ENCODE results near the gene CHTOP.

GRCh38 chr1:153602749-153603148 lies 31.1 kb upstream of the CHTOP start:
- no peak for TF ChIP-seq CTCF (conservative IDR thresholded peaks at IDR 0.05; ENCODE audit: low read depth in 2 of 2)
- no peak for TF ChIP-seq CREB1 (CRISPR knock-in tag; IDR thresholded peaks at IDR 0.05; ENCODE audit: low read depth)
- TF ChIP-seq POLR2AphosphoS5 (IDR thresholded peaks at IDR 0.05; ENCODE audit: low read depth), result no peak
- no peak for TF ChIP-seq ZNF331 (CRISPR knock-in tag; IDR thresholded peaks at IDR 0.05; ENCODE audit: low read depth)
- TF ChIP-seq EZH2 (IDR thresholded peaks at IDR 0.05; ENCODE audit: low read depth, unreplicated experiment), result no peak
- no peak for TF ChIP-seq NANOG (IDR thresholded peaks at IDR 0.05; ENCODE audit: borderline replicate concordance)
- no peak for TF ChIP-seq REST (IDR thresholded peaks at IDR 0.05; ENCODE audit: unreplicated experiment)
- no peak for TF ChIP-seq JUNB (IDR thresholded peaks at IDR 0.05; ENCODE audit: unreplicated experiment)
- no peak for TF ChIP-seq EZH2phosphoT487 (IDR thresholded peaks at IDR 0.05; ENCODE audit: unreplicated experiment)
